ENCODE results near the gene PXDN. TPM values are rescaled to one million over a fixed set of nuclear protein-coding genes. Genes with fewer than 3 reads are reported as not detected.

Gene PXDN
- total and polyA plus RNA-seq, 2 donors (not counting 3 experiments of a cell fraction or from before 2014, with no cell fraction given) = 231 to 308 TPM

- Histone ChIP-seq H3K4me1 (ENCODE audit: control insufficient read depth, extremely low read depth, insufficient read depth, low read length) (no peaks in the 10 kb centered on the region), H3K79me2 (ENCODE audit: control insufficient read depth, insufficient read depth, low read length) (peaks cover 14% of the 10 kb centered on the region), H2AFZ (ENCODE audit: low read depth, low read length) (no peak overlapping the region), H3K9me1 (replicated peaks; ENCODE audit: control insufficient read depth, extremely low read depth, insufficient read depth, low read length) (no peaks in the 10 kb centered on the region), H3K4me3 (replicated peaks in 1 of 3; ENCODE audit: insufficient read depth in 1 of 3, low read depth in 1 of 3, low read length in 3 of 3) (no peak overlapping the region), H3K9me3 (replicated peaks; ENCODE audit: control insufficient read depth, insufficient read depth, low read length) (no peaks in the 10 kb centered on the region), H3K27me3 (ENCODE audit: control insufficient read depth in 2 of 2, insufficient read depth in 2 of 2, low read length in 2 of 2) (no peaks in the 10 kb centered on the region), H4K20me1 (replicated peaks; ENCODE audit: control insufficient read depth, extremely low read depth, insufficient read depth, low read length) (no peaks in the 10 kb centered on the region), H3K4me2 (ENCODE audit: insufficient read depth, low read length) (no peak overlapping the region), H3K9ac (replicated peaks; ENCODE audit: extremely low read depth, insufficient read depth, low read length) (no peak overlapping the region), H3K27ac (ENCODE audit: insufficient read depth, low read depth, low read length) (no peak overlapping the region), H3K36me3 (ENCODE audit: control insufficient read depth in 2 of 2, extremely low read depth in 1 of 2, insufficient read depth in 2 of 2, low read length in 2 of 2) (peaks cover 0 to 7% of the 10 kb centered on the region in 2 experiments)
- BruUV-seq (replicated peaks) = no TSS peak
- CTCF ChIA-PET = interaction anchor here (0.6 to 2.2 kb wide), 4 partner anchors 11 to 54 kb away, joined by 3 to 8 read pairs (median 3); no protein-coding TSS in a partner anchor
- intact Hi-C loops (cut with micrococcal nuclease) = no loop called here
- FAIRE-seq (no peak), DNase-seq (ENCODE audit: low read depth, low spot score) (no peak)
- no peak for TF ChIP-seq GATA2 (IDR thresholded peaks at IDR 0.05; ENCODE audit: insufficient read depth, insufficient read length, low read depth, low read length)
- no peak for TF ChIP-seq POLR2A (IDR thresholded peaks at IDR 0.05; ENCODE audit: low read depth, low read length)
- TF ChIP-seq MAX (IDR thresholded peaks at IDR 0.05; ENCODE audit: insufficient read depth, insufficient read length) = no peak
- no peak for TF ChIP-seq JUN (IDR thresholded peaks at IDR 0.05; ENCODE audit: borderline replicate concordance, insufficient read depth, insufficient read length, low read depth)
- no peak for TF ChIP-seq POLR2AphosphoS5 (IDR thresholded peaks at IDR 0.05; ENCODE audit: insufficient read depth, low read depth, low read length)
- no peak for TF ChIP-seq EZH2 (IDR thresholded peaks at IDR 0.05; ENCODE audit: borderline replicate concordance, low read depth, low read length, severe bottlenecking)
- TF ChIP-seq FOS (IDR thresholded peaks at IDR 0.05; ENCODE audit: borderline replicate concordance, insufficient read depth, low read length) = no peak
- TF ChIP-seq, protein P1, sequence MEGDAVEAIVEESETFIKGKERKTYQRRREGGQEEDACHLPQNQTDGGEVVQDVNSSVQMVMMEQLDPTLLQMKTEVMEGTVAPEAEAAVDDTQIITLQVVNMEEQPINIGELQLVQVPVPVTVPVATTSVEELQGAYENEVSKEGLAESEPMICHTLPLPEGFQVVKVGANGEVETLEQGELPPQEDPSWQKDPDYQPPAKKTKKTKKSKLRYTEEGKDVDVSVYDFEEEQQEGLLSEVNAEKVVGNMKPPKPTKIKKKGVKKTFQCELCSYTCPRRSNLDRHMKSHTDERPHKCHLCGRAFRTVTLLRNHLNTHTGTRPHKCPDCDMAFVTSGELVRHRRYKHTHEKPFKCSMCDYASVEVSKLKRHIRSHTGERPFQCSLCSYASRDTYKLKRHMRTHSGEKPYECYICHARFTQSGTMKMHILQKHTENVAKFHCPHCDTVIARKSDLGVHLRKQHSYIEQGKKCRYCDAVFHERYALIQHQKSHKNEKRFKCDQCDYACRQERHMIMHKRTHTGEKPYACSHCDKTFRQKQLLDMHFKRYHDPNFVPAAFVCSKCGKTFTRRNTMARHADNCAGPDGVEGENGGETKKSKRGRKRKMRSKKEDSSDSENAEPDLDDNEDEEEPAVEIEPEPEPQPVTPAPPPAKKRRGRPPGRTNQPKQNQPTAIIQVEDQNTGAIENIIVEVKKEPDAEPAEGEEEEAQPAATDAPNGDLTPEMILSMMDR (IDR thresholded peaks at IDR 0.05; ENCODE audit: extremely low read depth in 1 of 2, insufficient read depth in 1 of 2, low read depth in 1 of 2, low read length in 2 of 2) = no peak
- TF ChIP-seq MYC (IDR thresholded peaks at IDR 0.05; ENCODE audit: low read depth, low read length) = no peak
- dilution Hi-C loops (cut with MboI; ENCODE audit: extremely low pct_ligation_motif_present, low sequenced_read_pairs) = no loop called here
- POLR2A ChIA-PET = interaction anchor here (1.0 kb wide), 1 partner anchor 11 kb away, joined by 3 read pairs; no protein-coding TSS in a partner anchor
Measured at GRCh38 chr2:1696472-1696871, 47.8 kb downstream of the PXDN start.
